ENCODE data around the gene UROS.

UROS gene

DNA sequence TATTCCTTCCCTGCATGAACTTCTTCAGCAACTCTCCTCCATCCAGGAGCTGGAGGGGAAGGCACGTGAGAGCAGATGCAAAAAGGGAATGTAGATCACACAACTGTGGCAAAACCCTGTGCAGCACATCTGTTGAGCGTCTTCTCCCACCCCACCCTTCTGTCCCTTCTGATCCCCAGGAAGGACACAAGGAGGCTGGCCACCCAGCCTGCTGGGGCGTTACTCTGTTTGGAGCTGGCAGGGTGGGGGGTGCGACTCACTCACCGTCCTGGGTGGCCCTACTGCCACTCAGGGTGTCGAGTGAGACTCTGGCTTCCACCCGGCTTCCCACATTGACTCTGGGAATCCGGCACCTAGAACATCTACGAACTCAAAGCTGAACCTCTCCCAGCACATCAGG is 37.3 kb downstream of the UROS start:
- DNase-seq = no peak

- DNase-seq = no peak
Measured at GRCh38 chr10:125783957-125784356, 39.1 kb downstream of the UROS start.

DNA sequence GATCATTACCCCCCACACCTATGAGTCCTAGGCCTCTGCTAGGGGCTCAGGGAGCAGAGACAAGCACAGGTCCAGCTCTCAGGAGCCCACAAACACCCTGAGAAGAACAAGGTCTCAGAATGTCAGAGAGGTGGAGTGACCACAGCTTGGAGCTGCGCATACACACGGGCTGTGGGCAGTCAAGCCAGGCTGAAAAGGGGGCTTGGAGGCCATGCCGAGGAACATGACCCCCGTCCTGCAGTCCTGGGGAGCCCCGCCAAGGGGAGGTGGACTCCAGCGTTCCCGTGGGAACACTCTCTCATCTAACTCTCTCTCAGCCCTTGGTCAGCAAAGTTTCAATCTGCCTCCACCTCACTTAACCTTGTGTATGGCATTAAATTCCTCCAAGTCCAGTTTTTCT is 39.6 kb downstream of the UROS start:
- no peak for DNase-seq

GRCh38 chr10:125782616-125783015 is 40.4 kb downstream of the UROS start:
- DNase-seq = no peak

- no peak for DNase-seq
Measured at GRCh38 chr10:125782054-125782453, 41.0 kb downstream of the UROS start.

DNA sequence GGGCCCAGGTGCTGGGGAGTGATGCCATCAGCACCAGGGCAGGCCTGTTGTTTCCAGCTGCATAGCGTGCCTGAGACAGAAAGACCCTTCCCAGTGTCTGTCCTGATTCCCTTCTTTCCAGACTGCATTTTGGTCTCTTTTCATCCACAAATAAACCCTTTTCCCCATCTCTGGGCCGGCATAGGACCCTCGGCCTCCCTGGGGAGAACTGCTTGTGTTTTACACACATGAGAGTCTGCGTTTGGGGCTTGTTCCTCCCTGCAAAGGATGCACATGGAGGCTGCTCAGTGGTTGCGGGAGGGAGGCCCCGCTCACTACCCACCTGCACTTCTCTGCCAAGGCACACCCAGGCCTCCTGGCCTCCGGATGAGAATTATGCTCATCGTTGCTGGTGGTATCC is 41.7 kb downstream of the UROS start:
- DNase-seq = no peak

- no peak for DNase-seq
Measured at GRCh38 chr10:125779403-125780327, 43.4 kb downstream of the UROS start.

DNA sequence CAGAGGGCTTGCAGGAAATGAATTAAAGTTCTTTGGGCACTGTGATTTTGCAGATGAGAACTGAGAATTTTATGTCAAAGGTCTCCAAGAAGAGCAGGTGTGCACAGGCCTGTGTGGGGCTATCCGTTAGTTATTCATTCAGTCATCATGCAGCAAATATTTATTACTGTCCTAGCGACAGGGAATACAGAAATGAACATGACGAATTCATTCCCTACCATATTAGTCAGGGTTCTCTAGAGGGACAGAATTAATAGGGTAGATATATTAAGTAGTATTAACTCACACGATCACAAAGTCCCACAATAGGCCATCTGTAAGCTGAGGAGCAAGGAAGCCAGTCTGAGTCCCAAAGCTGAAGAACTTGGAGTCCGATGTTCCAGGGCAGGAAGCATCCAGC is 44.5 kb downstream of the UROS start:
- DNase-seq = no peak

DNA sequence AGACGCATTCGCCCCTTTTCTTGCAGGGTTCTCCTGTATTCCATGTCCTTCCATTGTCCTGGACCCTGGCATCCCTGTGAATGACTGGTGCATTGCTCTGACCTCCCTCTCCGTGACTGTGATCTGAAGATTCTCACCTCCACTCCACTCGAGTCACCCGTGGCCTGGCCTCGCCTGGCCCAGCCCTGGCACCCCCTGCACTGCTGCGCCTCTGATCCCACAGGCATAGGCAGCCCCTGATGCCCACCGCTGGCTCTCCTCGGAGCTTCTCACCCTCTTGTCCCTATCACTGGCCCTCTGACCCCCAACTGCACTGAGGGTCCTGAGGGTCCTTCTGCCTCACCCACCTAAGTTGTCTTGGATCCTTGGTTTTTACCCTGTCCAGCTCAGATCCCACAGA is 45.3 kb downstream of the UROS start:
- DNase-seq = no peak

GRCh38 chr10:125775491-125776106 is 47.5 kb downstream of the UROS start, which contains the start of gene MMP21:
Gene MMP21 (minus strand): TSS chr10:125775821. CDS start chr10:125775821, 0 bp downstream.
- DNase-seq = no peak

DNA sequence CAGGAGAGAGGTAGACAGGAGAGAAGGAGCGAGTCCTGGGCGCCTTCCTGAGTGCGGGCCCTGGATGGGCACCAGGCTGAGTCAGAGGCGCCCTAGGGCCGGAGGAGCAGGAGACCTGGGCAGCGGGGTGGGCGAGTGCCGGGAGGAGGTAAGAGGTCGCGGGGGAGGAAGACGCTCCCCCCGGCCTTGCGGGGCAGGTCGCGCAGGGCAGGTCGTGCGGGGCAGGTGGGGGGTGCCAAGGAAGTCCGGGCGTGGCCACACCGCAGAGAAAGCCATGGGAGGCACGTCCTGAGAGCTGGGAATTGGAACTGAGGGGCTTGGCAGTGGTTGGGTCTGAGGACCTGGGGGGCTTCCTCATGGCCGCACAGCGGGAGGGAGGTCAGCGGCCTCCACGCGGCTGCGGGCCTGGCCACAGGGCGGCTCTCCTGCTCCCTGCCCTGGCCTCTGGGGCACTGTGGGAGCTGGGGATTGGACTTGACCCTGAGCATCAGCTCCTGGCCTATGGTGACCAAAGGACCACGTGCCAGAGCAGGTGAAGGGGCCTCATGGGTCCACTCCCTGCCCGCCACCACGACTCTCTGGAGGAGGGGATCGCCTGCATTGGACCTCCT is 48.4 kb downstream of the UROS start:
- no peak for DNase-seq

GRCh38 chr10:125773687-125774543 is 49.1 kb downstream of the UROS start:
- no peak for DNase-seq

GRCh38 chr10:125772864-125773180 is 50.2 kb downstream of the UROS start:
- DNase-seq = no peak

DNA sequence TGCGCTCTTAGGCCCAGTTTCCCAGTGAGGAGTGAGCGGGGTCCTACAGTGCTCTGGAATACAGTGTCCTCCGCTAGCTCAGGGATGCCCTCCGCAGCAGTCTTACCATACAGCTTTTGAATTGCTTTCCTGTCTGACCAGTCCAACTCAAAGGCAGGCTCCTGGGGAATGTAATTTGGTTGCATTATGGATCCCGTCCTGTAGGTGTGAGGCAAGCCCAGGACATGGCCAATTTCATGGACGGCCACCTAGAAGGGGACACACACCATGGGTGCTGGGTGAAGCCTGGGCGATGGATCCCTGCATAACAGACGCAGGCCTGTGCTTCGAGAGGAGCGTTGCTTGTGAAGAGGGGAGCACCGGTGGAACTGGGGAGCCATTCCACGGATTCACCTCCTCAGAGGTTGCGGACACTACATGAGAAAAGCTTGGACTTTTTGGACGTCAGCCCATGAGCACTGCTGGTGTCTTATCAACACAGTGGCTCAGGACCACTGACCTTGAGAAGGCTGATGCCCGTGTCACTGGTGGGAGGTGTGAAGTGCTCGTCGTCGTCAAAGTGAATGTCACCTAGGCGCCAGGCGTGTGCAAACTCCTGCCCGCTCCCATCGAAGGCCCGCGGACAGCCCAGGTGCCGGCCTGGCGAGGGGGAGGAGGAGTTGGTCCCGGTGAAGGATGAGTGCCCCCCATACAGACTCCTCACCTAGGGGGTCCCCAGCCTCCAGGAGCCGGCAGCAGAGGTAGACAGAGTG is 50.8 kb downstream of the UROS start:
- no peak for DNase-seq

GRCh38 chr10:125770844-125771243 is 52.2 kb downstream of the UROS start:
- no peak for DNase-seq

DNA sequence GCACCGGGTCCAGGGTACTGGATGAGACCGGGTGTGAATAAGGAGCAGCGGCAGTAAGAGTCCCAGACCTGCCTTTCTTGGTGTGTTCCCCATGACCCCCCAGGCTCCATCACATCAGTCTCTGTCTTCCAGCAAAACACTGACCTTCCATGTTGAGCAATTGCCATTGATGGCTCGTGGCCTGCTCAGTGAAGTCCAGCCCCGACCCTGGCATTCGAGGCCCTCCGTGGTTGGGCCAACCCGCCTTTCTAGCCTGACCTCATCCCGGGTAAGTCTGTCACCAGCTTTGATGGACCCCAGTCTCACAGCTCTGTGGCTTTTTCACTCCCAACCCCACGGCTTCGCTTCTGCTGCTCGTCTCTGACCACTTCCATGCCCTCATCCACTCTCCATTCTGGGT is 53.9 kb downstream of the UROS start:
- no peak for DNase-seq

DNA sequence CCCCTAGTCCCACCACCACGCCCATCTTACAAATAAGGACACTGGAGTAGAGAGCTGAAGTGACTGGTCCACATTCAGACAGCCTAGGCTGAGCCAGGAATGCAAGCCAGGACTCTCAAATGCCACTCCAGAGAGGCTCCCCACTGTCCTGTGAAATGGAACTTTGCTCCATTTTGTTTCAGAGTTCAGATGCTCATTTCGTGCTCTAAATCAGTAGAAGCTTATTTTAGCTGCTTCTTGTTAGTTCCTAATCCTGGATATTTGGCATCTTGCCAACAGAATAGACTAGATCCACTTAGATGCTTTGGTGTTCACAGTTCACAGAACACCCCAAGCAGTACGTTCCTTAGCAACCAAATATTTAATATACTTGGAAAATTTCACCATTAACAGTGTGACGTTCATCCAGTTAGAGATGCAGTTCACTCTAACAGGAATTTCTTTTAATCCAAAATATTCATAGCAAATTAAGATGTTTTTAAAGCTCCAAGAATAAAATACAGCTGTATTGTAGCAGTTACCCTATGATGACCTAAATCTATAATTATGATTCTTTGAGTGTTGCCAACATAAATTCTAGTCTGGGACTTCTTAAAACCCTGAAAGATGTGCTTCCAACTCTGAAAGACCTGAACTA is 54.7 kb downstream of the UROS start:
- no peak for DNase-seq

GRCh38 chr10:125766511-125766910 is 56.5 kb downstream of the UROS start:
- DNase-seq = no peak

DNA sequence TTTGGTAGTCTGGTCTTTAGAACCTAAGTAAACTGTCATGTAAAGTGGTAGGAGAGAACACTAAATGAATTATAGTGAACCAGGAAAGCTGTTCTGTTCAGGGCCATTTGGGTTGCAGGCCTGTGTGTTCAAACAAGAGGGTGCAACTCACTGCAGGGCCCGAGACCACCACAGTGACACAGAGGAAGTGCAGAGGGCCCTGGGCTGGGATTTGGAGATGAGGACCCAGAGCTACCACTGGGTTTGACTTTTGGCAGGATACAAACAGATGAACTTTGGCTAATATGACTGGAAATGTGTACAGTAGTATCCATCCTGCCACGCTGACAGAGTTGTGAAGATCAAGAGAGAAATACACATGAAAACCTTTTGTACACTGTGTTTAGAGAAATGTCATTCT is 57.2 kb downstream of the UROS start:
- DNase-seq = no peak

- DNase-seq = no peak
Measured at GRCh38 chr10:125762692-125763648, 60.1 kb downstream of the UROS start.

- DNase-seq = no peak
Measured at GRCh38 chr10:125761961-125762360, 61.1 kb downstream of the UROS start.

Data from stimulated activated CD4-positive, alpha-beta T cell treated with anti-CD3 and anti-CD28 coated beads, Interleukin-4, amount 100 ng/mL, for 1 hour (primary cell).